NB4 (cell line): ENCODE measurements around the gene ZBTB12.

Experiments used
- POLR2A ChIP-seq: IDR thresholded peaks from 2 replicates; pipeline ENCODE4 v1.6.1; 2011; ENCODE audit warnings: mild to moderate bottlenecking; ENCODE audit not compliant: insufficient read length; ENCODE audit errors: extremely low read depth
- TF ChIP-seq, protein P1 (sequence below): IDR thresholded peaks from one replicate; pipeline ENCODE4 v1.5.1; 2012; ENCODE audit warnings: low read depth, low read length

DNA sequence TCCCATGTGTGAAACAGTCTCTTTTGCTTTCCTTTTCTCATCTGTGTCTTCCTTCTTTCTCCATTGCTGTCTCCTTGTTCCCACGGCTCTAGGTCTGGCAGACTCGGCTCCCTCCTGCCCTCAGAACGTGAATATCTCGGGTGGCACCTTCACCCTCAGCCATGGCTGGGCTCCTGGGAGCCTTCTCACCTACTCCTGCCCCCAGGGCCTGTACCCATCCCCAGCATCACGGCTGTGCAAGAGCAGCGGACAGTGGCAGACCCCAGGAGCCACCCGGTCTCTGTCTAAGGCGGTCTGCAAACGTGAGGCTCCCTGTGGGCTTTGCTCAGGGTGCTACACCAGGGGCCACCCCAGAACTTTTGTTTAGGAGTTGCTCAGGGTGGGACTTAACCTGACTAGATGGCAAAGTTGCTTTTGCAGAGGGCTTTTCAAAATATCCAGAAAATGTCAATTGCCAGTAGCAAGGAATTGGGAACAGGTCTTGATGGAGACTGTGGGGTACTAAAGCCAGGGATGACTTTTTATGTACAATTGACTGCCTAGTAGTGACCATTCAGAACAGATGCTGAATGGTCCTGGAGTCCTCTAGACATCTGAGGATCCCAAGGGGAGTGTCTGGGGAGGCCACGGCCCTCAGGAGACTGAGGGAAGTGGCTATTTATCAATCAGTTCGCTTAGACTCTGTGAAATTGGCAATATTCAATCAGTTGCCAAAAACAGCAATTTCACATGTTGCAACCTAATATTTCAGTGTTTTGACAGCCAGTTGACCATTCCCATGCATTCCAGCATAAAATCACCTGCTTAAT lies 26.2 kb upstream of the ZBTB12 start:
- TF ChIP-seq, protein P1, sequence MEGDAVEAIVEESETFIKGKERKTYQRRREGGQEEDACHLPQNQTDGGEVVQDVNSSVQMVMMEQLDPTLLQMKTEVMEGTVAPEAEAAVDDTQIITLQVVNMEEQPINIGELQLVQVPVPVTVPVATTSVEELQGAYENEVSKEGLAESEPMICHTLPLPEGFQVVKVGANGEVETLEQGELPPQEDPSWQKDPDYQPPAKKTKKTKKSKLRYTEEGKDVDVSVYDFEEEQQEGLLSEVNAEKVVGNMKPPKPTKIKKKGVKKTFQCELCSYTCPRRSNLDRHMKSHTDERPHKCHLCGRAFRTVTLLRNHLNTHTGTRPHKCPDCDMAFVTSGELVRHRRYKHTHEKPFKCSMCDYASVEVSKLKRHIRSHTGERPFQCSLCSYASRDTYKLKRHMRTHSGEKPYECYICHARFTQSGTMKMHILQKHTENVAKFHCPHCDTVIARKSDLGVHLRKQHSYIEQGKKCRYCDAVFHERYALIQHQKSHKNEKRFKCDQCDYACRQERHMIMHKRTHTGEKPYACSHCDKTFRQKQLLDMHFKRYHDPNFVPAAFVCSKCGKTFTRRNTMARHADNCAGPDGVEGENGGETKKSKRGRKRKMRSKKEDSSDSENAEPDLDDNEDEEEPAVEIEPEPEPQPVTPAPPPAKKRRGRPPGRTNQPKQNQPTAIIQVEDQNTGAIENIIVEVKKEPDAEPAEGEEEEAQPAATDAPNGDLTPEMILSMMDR = no peak
- no peak for TF ChIP-seq POLR2A
